ENCODE measurements around the gene FAF1. TPM values are rescaled to one million over a fixed set of nuclear protein-coding genes. Genes with fewer than 3 reads are reported as not detected.

Gene FAF1
- polyA plus RNA-seq, 1 of the 3 experiments (the other 2 are of a cell fraction): 8.7 TPM

DNA sequence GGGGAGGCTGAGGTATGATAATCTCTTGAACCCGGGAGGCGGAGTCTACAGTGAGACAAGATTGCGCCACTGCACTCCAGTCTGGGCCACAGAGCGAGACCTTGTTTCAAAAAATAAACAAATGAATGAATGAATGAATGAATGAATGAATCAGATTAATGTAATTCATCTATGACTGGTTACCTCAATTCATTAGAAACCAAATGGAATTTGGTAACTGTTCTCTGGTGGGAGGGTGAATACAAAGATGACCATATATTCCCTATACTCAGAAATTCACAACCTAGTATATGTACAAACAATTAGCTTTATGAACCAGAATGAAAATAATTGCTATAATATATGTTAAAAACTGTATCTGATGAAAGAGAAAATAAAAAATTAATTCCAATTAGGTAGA, 80.9 kb downstream of the FAF1 start:
- Histone ChIP-seq H3K9me2 (no peaks in the 10 kb centered on the region), H3K4me2 (no peak overlapping the region), H3K9ac (no peak overlapping the region), H3K4me1 (ENCODE audit: control insufficient read depth in 1 of 2, insufficient read depth in 2 of 2, low read depth in 1 of 2, low read length in 1 of 2) (no peaks in the 10 kb centered on the region), H3K9me3 (no peaks in the 10 kb centered on the region), H2AFZ (ENCODE audit: low read depth) (no peak overlapping the region), H3F3A (replicated peaks; ENCODE audit: insufficient read depth) (no peaks in the 10 kb centered on the region), H3K36me3 (replicated peaks in 1 of 2; ENCODE audit: control insufficient read depth in 1 of 2, insufficient read depth in 2 of 2, low read length in 1 of 2) (no peaks in the 10 kb centered on the region), H3K27ac (ENCODE audit: low read depth in 2 of 2, low read length in 1 of 2) (no peak overlapping the region), H4K20me1 (ENCODE audit: insufficient read depth) (no peaks in the 10 kb centered on the region), H3K27me3 (ENCODE audit: insufficient read depth) (no peaks in the 10 kb centered on the region), H3K4me3 (ENCODE audit: low read depth in 2 of 2, low read length in 1 of 2) (no peak overlapping the region), H3K79me2 (ENCODE audit: insufficient read depth) (peaks cover 43% of the 10 kb centered on the region; the same call in 1 of the 2 replicates)
- ChIA-PET POLR2A (no interaction called here), CTCF (interaction anchor here (1.5 kb wide), 1 partner anchor 11 kb away, joined by 4 read pairs; no protein-coding TSS in a partner anchor)
- WGBS (ENCODE audit: low lambda C conversion rate): 96% methylated on average over 4 of the region's 4 CpGs
- TF ChIP-seq CHD2 (IDR thresholded peaks at IDR 0.05; ENCODE audit: low read length, partially characterized antibody): no peak
- no peak for TF ChIP-seq RXRA (IDR thresholded peaks at IDR 0.05; ENCODE audit: borderline replicate concordance, low read depth)
- no peak for TF ChIP-seq GABPA (IDR thresholded peaks at IDR 0.05; ENCODE audit: low read depth)
- TF ChIP-seq, protein P1, sequence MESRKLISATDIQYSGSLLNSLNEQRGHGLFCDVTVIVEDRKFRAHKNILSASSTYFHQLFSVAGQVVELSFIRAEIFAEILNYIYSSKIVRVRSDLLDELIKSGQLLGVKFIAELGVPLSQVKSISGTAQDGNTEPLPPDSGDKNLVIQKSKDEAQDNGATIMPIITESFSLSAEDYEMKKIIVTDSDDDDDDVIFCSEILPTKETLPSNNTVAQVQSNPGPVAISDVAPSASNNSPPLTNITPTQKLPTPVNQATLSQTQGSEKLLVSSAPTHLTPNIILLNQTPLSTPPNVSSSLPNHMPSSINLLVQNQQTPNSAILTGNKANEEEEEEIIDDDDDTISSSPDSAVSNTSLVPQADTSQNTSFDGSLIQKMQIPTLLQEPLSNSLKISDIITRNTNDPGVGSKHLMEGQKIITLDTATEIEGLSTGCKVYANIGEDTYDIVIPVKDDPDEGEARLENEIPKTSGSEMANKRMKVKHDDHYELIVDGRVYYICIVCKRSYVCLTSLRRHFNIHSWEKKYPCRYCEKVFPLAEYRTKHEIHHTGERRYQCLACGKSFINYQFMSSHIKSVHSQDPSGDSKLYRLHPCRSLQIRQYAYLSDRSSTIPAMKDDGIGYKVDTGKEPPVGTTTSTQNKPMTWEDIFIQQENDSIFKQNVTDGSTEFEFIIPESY (IDR thresholded peaks at IDR 0.05; ENCODE audit: borderline replicate concordance, low read depth): no peak
- TF ChIP-seq RAD21 (IDR thresholded peaks at IDR 0.05; ENCODE audit: low read length): no peak
- TF ChIP-seq TEAD4 (IDR thresholded peaks at IDR 0.05; ENCODE audit: borderline replicate concordance, insufficient read depth): no peak
- no peak for TF ChIP-seq NRF1 (IDR thresholded peaks at IDR 0.05; ENCODE audit: low read depth, low read length)
- TF ChIP-seq EZH2phosphoT487 (IDR thresholded peaks at IDR 0.05; ENCODE audit: borderline replicate concordance, low read depth): no peak
- no peak for TF ChIP-seq YY1 (IDR thresholded peaks at IDR 0.05; ENCODE audit: low read depth)
- TF ChIP-seq, protein P2, sequence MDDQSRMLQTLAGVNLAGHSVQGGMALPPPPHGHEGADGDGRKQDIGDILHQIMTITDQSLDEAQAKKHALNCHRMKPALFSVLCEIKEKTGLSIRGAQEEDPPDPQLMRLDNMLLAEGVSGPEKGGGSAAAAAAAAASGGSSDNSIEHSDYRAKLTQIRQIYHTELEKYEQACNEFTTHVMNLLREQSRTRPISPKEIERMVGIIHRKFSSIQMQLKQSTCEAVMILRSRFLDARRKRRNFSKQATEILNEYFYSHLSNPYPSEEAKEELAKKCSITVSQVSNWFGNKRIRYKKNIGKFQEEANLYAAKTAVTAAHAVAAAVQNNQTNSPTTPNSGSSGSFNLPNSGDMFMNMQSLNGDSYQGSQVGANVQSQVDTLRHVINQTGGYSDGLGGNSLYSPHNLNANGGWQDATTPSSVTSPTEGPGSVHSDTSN (IDR thresholded peaks at IDR 0.05): no peak
- no peak for TF ChIP-seq MEF2A (IDR thresholded peaks at IDR 0.05; ENCODE audit: borderline replicate concordance, low read depth)
- TF ChIP-seq JUND (IDR thresholded peaks at IDR 0.05): no peak
- DNase-seq: no peak

DNA sequence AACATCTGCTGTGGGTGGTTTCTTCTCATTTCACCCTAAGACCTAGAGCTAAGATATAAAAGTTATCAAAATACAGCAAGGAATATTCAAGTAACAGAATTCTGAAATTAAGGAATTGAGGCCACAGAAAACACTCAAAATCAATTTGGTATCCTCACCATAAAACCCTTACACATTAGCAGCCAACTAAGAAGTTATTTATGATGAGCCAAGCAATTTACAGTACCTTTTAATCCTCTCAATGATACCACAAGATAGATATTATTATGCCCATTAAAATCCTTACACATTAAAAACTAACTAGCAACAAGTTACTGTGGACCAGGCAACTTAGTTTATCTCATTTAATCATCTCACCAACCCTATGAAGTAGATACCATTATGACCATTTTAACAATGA, 81.6 kb downstream of the FAF1 start:
- H3K4me3 ChIP-seq (ENCODE audit: low read depth in 2 of 2, low read length in 1 of 2): no peak overlapping the region
- peaks cover 46% of the 10 kb centered on the region; the same call in 1 of the 2 replicates for H3K79me2 ChIP-seq (ENCODE audit: insufficient read depth)
- no peak for DNase-seq
- H3K9me3 ChIP-seq: no peaks in the 10 kb centered on the region
- H3F3A ChIP-seq (replicated peaks; ENCODE audit: insufficient read depth): peaks cover 1% of the 10 kb centered on the region
- no peak overlapping the region for H2AFZ ChIP-seq (ENCODE audit: low read depth)
- no peak overlapping the region for H3K27ac ChIP-seq (ENCODE audit: low read depth in 2 of 2, low read length in 1 of 2)
- H3K4me2 ChIP-seq: no peak overlapping the region
- CTCF ChIA-PET: interaction anchor here (0.9 to 1.5 kb wide), 3 partner anchors 10 to 311 kb away, joined by 3 to 4 read pairs (median 3); no protein-coding TSS in a partner anchor
- no peaks in the 10 kb centered on the region for H3K36me3 ChIP-seq (replicated peaks in 1 of 2; ENCODE audit: control insufficient read depth in 1 of 2, insufficient read depth in 2 of 2, low read length in 1 of 2)
- no peaks in the 10 kb centered on the region for H3K9me2 ChIP-seq
- peaks cover 0 to 5% of the 10 kb centered on the region in 2 experiments; a peak in 1 of 4 replicates for H3K4me1 ChIP-seq (ENCODE audit: control insufficient read depth in 1 of 2, insufficient read depth in 2 of 2, low read depth in 1 of 2, low read length in 1 of 2)
- H3K9ac ChIP-seq: no peak overlapping the region
- POLR2A ChIA-PET: no interaction called here
- H3K27me3 ChIP-seq (ENCODE audit: insufficient read depth): no peaks in the 10 kb centered on the region
- H4K20me1 ChIP-seq (ENCODE audit: insufficient read depth): no peaks in the 10 kb centered on the region
- TF ChIP-seq, protein P3, sequence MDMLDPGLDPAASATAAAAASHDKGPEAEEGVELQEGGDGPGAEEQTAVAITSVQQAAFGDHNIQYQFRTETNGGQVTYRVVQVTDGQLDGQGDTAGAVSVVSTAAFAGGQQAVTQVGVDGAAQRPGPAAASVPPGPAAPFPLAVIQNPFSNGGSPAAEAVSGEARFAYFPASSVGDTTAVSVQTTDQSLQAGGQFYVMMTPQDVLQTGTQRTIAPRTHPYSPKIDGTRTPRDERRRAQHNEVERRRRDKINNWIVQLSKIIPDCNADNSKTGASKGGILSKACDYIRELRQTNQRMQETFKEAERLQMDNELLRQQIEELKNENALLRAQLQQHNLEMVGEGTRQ (IDR thresholded peaks at IDR 0.05; ENCODE audit: borderline replicate concordance, low read depth, low read length): no peak
- TF ChIP-seq FOXJ3 (CRISPR knock-in tag; IDR thresholded peaks at IDR 0.05): no peak
- no peak for TF ChIP-seq CHD2 (IDR thresholded peaks at IDR 0.05; ENCODE audit: low read length, partially characterized antibody)
- no peak for TF ChIP-seq MXI1 (IDR thresholded peaks at IDR 0.05; ENCODE audit: low read depth, low read length)
- TF ChIP-seq, protein P4, sequence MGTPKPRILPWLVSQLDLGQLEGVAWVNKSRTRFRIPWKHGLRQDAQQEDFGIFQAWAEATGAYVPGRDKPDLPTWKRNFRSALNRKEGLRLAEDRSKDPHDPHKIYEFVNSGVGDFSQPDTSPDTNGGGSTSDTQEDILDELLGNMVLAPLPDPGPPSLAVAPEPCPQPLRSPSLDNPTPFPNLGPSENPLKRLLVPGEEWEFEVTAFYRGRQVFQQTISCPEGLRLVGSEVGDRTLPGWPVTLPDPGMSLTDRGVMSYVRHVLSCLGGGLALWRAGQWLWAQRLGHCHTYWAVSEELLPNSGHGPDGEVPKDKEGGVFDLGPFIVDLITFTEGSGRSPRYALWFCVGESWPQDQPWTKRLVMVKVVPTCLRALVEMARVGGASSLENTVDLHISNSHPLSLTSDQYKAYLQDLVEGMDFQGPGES (IDR thresholded peaks at IDR 0.05; ENCODE audit: low read depth, low read length): no peak
- TF ChIP-seq, protein P1 (IDR thresholded peaks at IDR 0.05; ENCODE audit: borderline replicate concordance, low read depth): no peak
- TF ChIP-seq, protein P5, sequence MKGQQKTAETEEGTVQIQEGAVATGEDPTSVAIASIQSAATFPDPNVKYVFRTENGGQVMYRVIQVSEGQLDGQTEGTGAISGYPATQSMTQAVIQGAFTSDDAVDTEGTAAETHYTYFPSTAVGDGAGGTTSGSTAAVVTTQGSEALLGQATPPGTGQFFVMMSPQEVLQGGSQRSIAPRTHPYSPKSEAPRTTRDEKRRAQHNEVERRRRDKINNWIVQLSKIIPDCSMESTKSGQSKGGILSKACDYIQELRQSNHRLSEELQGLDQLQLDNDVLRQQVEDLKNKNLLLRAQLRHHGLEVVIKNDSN (IDR thresholded peaks at IDR 0.05; ENCODE audit: borderline replicate concordance, low read depth): no peak
- TF ChIP-seq, protein P6, sequence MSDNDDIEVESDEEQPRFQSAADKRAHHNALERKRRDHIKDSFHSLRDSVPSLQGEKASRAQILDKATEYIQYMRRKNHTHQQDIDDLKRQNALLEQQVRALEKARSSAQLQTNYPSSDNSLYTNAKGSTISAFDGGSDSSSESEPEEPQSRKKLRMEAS (IDR thresholded peaks at IDR 0.05; ENCODE audit: low read depth): no peak
- TF ChIP-seq EP300 (IDR thresholded peaks at IDR 0.05; ENCODE audit: borderline replicate concordance in 1 of 2, low read depth in 1 of 2, low read length in 1 of 2): no peak
- no peak for TF ChIP-seq NRF1 (IDR thresholded peaks at IDR 0.05; ENCODE audit: low read depth, low read length)
